ENCODE measurements around the gene IFIT1.
"Not testable (repeated sequence)": the region's sequence is repeated elsewhere in the genome, so short reads cannot be mapped to it uniquely, and the experiment has no call there.

DNA sequence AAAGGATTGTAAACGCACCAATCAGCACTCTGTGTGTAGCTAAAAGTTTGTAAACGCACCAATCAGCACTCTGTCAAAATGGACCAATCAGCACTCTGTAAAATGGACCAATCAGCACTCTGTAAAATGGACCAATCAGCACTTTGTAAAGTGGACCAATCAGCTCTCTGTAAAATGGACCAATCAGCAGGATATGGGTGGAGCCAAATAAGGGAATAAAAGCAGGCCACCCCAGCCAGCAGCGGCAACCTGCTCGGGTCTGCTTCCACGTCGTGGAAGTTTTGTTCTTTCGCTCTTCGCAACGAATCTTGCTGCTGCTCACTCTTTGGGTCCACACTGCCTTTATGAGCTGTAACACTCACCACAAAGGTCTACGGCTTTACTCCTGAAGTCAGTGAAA is 19.9 kb downstream of the IFIT1 start:
- TF ChIP-seq, protein P1, sequence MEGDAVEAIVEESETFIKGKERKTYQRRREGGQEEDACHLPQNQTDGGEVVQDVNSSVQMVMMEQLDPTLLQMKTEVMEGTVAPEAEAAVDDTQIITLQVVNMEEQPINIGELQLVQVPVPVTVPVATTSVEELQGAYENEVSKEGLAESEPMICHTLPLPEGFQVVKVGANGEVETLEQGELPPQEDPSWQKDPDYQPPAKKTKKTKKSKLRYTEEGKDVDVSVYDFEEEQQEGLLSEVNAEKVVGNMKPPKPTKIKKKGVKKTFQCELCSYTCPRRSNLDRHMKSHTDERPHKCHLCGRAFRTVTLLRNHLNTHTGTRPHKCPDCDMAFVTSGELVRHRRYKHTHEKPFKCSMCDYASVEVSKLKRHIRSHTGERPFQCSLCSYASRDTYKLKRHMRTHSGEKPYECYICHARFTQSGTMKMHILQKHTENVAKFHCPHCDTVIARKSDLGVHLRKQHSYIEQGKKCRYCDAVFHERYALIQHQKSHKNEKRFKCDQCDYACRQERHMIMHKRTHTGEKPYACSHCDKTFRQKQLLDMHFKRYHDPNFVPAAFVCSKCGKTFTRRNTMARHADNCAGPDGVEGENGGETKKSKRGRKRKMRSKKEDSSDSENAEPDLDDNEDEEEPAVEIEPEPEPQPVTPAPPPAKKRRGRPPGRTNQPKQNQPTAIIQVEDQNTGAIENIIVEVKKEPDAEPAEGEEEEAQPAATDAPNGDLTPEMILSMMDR (IDR thresholded peaks at IDR 0.05): not testable (repeated sequence)
- not testable (repeated sequence) for TF ChIP-seq POLR2A (IDR thresholded peaks at IDR 0.05)

All from uterus (tissue), 2 donors.